Measurements from ENCODE around the gene EIF4G3.

The EIF4G3 gene

DNA sequence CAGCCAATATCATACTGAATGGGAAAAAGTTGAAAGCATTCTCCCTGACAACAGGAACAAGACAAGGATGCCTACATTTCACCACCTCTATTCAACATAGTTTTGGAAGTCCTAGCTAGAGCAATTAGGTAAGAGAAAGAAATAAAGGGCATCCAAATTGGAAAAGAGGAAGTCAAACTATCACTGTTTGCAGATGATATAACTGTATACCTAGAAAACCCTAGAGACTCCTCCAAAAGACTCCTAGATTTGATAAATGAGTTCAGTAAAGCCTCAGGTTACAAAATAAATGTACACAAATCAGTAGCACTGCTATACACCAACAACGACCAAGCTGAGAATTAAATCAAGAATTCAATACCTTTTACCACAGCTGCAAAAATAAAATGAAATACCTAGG, 218.3 kb downstream of the EIF4G3 start:
- H3K9me3 ChIP-seq (ENCODE audit: severe bottlenecking) = no peaks in the 10 kb centered on the region
- H3K4me1 ChIP-seq (ENCODE audit: insufficient read depth, poor library complexity, severe bottlenecking) = no peaks in the 10 kb centered on the region
- no peak for ATAC-seq (ENCODE audit: low read depth)
- TF ChIP-seq, protein P1, sequence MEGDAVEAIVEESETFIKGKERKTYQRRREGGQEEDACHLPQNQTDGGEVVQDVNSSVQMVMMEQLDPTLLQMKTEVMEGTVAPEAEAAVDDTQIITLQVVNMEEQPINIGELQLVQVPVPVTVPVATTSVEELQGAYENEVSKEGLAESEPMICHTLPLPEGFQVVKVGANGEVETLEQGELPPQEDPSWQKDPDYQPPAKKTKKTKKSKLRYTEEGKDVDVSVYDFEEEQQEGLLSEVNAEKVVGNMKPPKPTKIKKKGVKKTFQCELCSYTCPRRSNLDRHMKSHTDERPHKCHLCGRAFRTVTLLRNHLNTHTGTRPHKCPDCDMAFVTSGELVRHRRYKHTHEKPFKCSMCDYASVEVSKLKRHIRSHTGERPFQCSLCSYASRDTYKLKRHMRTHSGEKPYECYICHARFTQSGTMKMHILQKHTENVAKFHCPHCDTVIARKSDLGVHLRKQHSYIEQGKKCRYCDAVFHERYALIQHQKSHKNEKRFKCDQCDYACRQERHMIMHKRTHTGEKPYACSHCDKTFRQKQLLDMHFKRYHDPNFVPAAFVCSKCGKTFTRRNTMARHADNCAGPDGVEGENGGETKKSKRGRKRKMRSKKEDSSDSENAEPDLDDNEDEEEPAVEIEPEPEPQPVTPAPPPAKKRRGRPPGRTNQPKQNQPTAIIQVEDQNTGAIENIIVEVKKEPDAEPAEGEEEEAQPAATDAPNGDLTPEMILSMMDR (IDR thresholded peaks at IDR 0.05; ENCODE audit: poor library complexity, severe bottlenecking) = no peak
- no peaks in the 10 kb centered on the region for H3K27me3 ChIP-seq (ENCODE audit: insufficient read depth, poor library complexity, severe bottlenecking)
- peaks cover 6% of the 10 kb centered on the region; the same call in 1 of the 2 replicates for H3K36me3 ChIP-seq (ENCODE audit: low read depth)
- H3K27ac ChIP-seq (ENCODE audit: poor library complexity, severe bottlenecking) = no peak overlapping the region
- H3K4me3 ChIP-seq (ENCODE audit: severe bottlenecking) = no peak overlapping the region
- no peak for DNase-seq (ENCODE audit: low spot score)

DNA sequence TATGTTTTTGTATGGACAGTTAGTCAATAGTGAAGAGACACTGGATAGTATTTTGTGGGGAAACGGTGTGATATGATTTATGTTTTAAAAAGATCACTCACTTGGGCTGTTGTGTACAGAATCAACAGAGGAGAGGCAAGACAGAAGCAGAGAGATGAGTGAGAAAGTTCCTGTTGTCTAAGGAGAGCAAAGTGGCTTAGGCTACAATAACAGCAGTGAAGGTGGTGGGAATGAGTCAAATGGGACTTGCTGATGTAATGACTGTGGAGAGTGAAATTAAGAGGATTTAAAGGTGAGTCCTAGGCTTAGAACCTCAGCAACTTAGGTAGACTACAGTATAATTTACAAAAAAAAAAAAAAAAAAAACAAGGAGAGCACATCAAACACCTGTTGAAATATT, 220.4 kb downstream of the EIF4G3 start:
- H3K4me3 ChIP-seq (ENCODE audit: severe bottlenecking) = no peak overlapping the region
- H3K36me3 ChIP-seq (ENCODE audit: low read depth) = 0 out of 2 replicates have a peak, but pooled peaks cover 3% of the 10 kb centered on the region
- ATAC-seq (ENCODE audit: low read depth) = no peak
- H3K27me3 ChIP-seq (ENCODE audit: insufficient read depth, poor library complexity, severe bottlenecking) = no peaks in the 10 kb centered on the region
- H3K4me1 ChIP-seq (ENCODE audit: insufficient read depth, poor library complexity, severe bottlenecking) = no peaks in the 10 kb centered on the region
- H3K9me3 ChIP-seq (ENCODE audit: severe bottlenecking) = no peaks in the 10 kb centered on the region
- DNase-seq (ENCODE audit: low spot score) = no peak
- TF ChIP-seq, protein P1 (IDR thresholded peaks at IDR 0.05; ENCODE audit: poor library complexity, severe bottlenecking) = no peak
- no peak overlapping the region for H3K27ac ChIP-seq (ENCODE audit: poor library complexity, severe bottlenecking)

DNA sequence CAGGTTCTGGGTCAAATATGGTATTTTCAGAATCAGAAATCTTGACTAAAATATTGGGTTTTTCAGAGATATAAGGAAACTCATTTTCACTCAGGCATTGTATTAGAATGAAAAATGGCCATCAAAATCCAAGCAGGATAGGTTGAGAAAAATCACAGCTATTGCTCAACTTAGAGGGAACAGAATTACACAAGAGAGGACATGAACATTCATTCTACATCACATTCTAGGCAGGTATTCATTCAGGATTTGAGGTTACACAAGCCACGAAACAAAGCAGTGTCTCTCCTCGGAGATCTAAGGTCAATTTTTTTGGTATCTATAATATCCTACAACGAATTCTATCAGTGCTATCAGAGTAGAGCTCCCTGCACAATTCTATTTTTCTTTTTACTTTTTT, 226.0 kb downstream of the EIF4G3 start:
- Histone ChIP-seq H3K27ac (ENCODE audit: poor library complexity, severe bottlenecking) (no peak overlapping the region), H3K4me3 (ENCODE audit: severe bottlenecking) (no peak overlapping the region), H3K36me3 (ENCODE audit: low read depth) (peaks cover 7% of the 10 kb centered on the region; the same call in 1 of the 2 replicates), H3K27me3 (ENCODE audit: insufficient read depth, poor library complexity, severe bottlenecking) (no peaks in the 10 kb centered on the region), H3K4me1 (ENCODE audit: insufficient read depth, poor library complexity, severe bottlenecking) (no peaks in the 10 kb centered on the region), H3K9me3 (ENCODE audit: severe bottlenecking) (no peaks in the 10 kb centered on the region)
- TF ChIP-seq, protein P1 (IDR thresholded peaks at IDR 0.05; ENCODE audit: poor library complexity, severe bottlenecking) = no peak
- DNase-seq (ENCODE audit: low spot score) (no peak), ATAC-seq (ENCODE audit: low read depth) (no peak; the same call in 2 of the 3 replicates)

DNA sequence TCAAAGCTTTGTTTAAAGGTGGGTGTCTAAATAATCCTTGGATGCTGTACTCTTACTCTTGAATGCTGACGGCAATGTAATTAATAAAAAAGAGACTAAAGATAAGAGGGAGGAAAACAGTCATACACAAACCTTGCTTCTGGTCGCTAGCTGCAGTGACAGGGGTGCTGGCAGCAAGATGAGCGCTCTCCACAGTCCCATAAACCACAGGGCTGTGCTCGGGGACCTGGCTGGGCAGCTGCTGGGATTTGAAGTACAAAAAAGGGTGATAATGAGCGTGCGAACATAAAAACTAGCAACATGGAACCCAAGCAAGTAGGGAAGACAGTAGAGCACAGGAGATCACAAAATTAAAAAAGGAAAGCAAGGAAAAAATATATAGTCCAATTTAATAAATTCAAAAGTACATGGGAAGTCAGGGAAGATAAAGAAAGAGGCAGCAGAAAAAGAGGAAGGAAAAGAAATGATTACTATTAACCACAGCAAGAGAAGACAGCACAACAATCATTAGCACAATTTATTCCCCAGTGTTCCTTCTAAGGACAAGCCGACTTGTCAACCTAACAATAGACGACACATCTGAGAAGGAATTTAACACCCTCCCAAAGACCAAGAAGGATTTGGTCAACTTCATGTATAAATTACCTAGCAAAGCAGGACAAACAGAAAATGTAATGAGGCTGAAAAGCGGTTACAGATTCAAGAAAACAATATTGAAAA, 226.7 kb downstream of the EIF4G3 start:
- H3K36me3 ChIP-seq (ENCODE audit: low read depth) = peaks cover 8% of the 10 kb centered on the region; the same call in 1 of the 2 replicates
- no peak overlapping the region for H3K4me3 ChIP-seq (ENCODE audit: severe bottlenecking)
- ATAC-seq (ENCODE audit: low read depth) = no peak
- no peaks in the 10 kb centered on the region for H3K27me3 ChIP-seq (ENCODE audit: insufficient read depth, poor library complexity, severe bottlenecking)
- TF ChIP-seq, protein P1 (IDR thresholded peaks at IDR 0.05; ENCODE audit: poor library complexity, severe bottlenecking) = no peak
- H3K4me1 ChIP-seq (ENCODE audit: insufficient read depth, poor library complexity, severe bottlenecking) = no peaks in the 10 kb centered on the region
- H3K27ac ChIP-seq (ENCODE audit: poor library complexity, severe bottlenecking) = no peak overlapping the region
- H3K9me3 ChIP-seq (ENCODE audit: severe bottlenecking) = no peaks in the 10 kb centered on the region
- no peak for DNase-seq (ENCODE audit: low spot score)

DNA sequence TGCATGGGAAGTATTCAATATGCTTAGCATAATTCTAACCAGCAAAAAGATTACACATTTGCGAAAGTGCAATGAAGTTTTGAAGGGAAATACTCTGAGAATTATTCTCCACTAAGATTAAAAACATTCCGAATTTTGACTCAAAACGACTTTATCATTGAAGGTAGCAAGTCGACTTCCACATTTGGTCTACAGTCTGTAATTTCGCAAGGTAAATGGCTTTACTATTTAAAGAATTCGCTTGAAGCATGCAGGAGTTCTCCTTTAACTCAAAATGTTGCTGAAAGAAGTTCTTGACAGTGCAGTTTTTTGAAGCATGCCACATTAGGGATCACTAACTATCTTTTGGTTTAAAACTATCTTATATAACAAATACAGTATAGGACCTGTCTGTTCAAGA, 228.6 kb downstream of the EIF4G3 start:
- TF ChIP-seq, protein P1 (IDR thresholded peaks at IDR 0.05; ENCODE audit: poor library complexity, severe bottlenecking) = no peak
- H3K27me3 ChIP-seq (ENCODE audit: insufficient read depth, poor library complexity, severe bottlenecking) = no peaks in the 10 kb centered on the region
- peaks cover 18% of the 10 kb centered on the region for H3K36me3 ChIP-seq (ENCODE audit: low read depth)
- H3K4me1 ChIP-seq (ENCODE audit: insufficient read depth, poor library complexity, severe bottlenecking) = no peaks in the 10 kb centered on the region
- ATAC-seq (ENCODE audit: low read depth) (no peak), DNase-seq (ENCODE audit: low spot score) (no peak)
- H3K27ac ChIP-seq (ENCODE audit: poor library complexity, severe bottlenecking) = no peak overlapping the region
- no peak overlapping the region for H3K4me3 ChIP-seq (ENCODE audit: severe bottlenecking)
- H3K9me3 ChIP-seq (ENCODE audit: severe bottlenecking) = no peaks in the 10 kb centered on the region

All from RWPE2 (cell line).